H4 (cell line): ENCODE measurements around the gene SLC39A1. TPM values are rescaled to one million over a fixed set of nuclear protein-coding genes. Genes with fewer than 3 reads are reported as not detected.
"Not testable (repeated sequence)": the region's sequence is repeated elsewhere in the genome, so short reads cannot be mapped to it uniquely, and the experiment has no call there.

Experiments used
- DNase-seq: peaks from one replicate; pipeline ENCODE4 v3.0.0-alpha.2; 2015; ENCODE audit warnings: low spot score
- total RNA-seq: library from RNA; depleted of rRNA; stranded (reverse); fragments of >200 nt; shearing (Covaris generic); gene quantifications from 2 replicates; pipeline ENCODE4 v1.2.3, GENCODE V29; 2014; rRNA removed

Gene SLC39A1
- total RNA-seq, 1 experiment from 2014 or later, result 96.9 TPM

GRCh38 chr1:153929426-153929825 lies 33.9 kb downstream of the SLC39A1 start:
- DNase-seq, result no peak

GRCh38 chr1:153928791-153929341 lies 34.5 kb downstream of the SLC39A1 start:
- DNase-seq, result no peak

GRCh38 chr1:153928245-153928644 lies 35.1 kb downstream of the SLC39A1 start:
- no peak for DNase-seq

GRCh38 chr1:153926405-153926804 lies 36.9 kb downstream of the SLC39A1 start:
- DNase-seq, result no peak

GRCh38 chr1:153922972-153923925 lies 40.1 kb downstream of the SLC39A1 start, which contains the start of gene GATAD2B:
Gene GATAD2B (minus strand): TSS chr1:153922972. CDS start chr1:153828347, 94,625 bp downstream.
- peak; percentile 99 for DNase-seq

GRCh38 chr1:153922076-153922971 lies 41.0 kb downstream of the SLC39A1 start:
- no peak for DNase-seq

- DNase-seq, result no peak
These were observed 41.6 kb downstream of the SLC39A1 start for GRCh38 chr1:153921803-153922075.

GRCh38 chr1:153921080-153921802 lies 42.1 kb downstream of the SLC39A1 start:
- no peak for DNase-seq

GRCh38 chr1:153919876-153920852 lies 43.2 kb downstream of the SLC39A1 start:
- DNase-seq, result no peak

- no peak for DNase-seq
These were observed 47.0 kb downstream of the SLC39A1 start for GRCh38 chr1:153916297-153916696.

GRCh38 chr1:153912349-153912748 lies 51.0 kb downstream of the SLC39A1 start:
- DNase-seq, result no peak

GRCh38 chr1:153910560-153910959 lies 52.8 kb downstream of the SLC39A1 start:
- not testable (repeated sequence) for DNase-seq

Other genes starting within 250 kb of the SLC39A1 start
- 16.7 and 18.6 TPM in 2 replicates for gene INTS3, start 235.5 kb downstream of the SLC39A1 start, total RNA-seq
- gene SLC27A3, start 188.1 kb downstream of the SLC39A1 start, total RNA-seq, result 0.93 and 2.9 TPM in 2 replicates
- 4.9 and 7.2 TPM in 2 replicates for gene GATAD2B, start 40.6 kb downstream of the SLC39A1 start, total RNA-seq
- gene DENND4B, start 16.8 kb downstream of the SLC39A1 start, total RNA-seq, result 3.5 and 4.3 TPM in 2 replicates
- gene CRTC2, start 4.9 kb downstream of the SLC39A1 start, total RNA-seq, result 6.5 and 7.0 TPM in 2 replicates
- gene CREB3L4, start 4.4 kb upstream of the SLC39A1 start, total RNA-seq, result 9.6 and 13.3 TPM in 2 replicates
- gene JTB, start 14.1 kb upstream of the SLC39A1 start, total RNA-seq, result 256 and 283 TPM in 2 replicates
- 29.2 and 36.1 TPM in 2 replicates for gene RAB13, start 22.8 kb upstream of the SLC39A1 start, total RNA-seq
- 3,546 and 4,042 TPM in 2 replicates for gene RPS27, start 27.2 kb upstream of the SLC39A1 start, total RNA-seq
- 0.02 TPM in 1 of 2 replicates, not detected in the other for gene NUP210L, start 191.5 kb upstream of the SLC39A1 start, total RNA-seq
- 482 and 546 TPM in 2 replicates for gene TPM3, start 228.6 kb upstream of the SLC39A1 start, total RNA-seq
- gene CFAP141, start 242.8 kb upstream of the SLC39A1 start, total RNA-seq, result not detected in 2 replicates